CD4-positive, CD25-positive, alpha-beta regulatory T cell (primary cell): ENCODE data around the gene TMEM140. TPM values are rescaled to one million over a fixed set of nuclear protein-coding genes. Genes with fewer than 3 reads are reported as not detected.
A peak's percentile ranks its signal among the peaks of the same experiment; 100 is the strongest.
"Not testable (repeated sequence)": the region's sequence is repeated elsewhere in the genome, so short reads cannot be mapped to it uniquely, and the experiment has no call there.

Source experiments
- ATAC-seq, 2 donors: fragments of 150-1000 bp; cut with Tn5 transposase; one replicate each; pipeline ENCODE4 v1.10.0; 2021; ENCODE audit warnings: low read depth in 2 of 2, moderate number of reproducible peaks in 2 of 2, moderate library complexity in 1 of 2
- DNase-seq, 3 donors: peaks; one replicate each; pipeline versions ENCODE4 v3.0.0 to v3.0.0-alpha.2; 2012 to 2022; ENCODE audit warnings: mixed read lengths in 1 of 3
- H3K27ac ChIP-seq: one replicate; pipeline ENCODE4 v1.7.0; 2013; ENCODE audit warnings: mild to moderate bottlenecking, low read length; ENCODE audit not compliant: insufficient read depth, poor library complexity, severe bottlenecking
- H3K27me3 ChIP-seq: one replicate; pipeline ENCODE4 v1.7.0; 2013; ENCODE audit warnings: low read length; ENCODE audit not compliant: control insufficient read depth, insufficient read depth
- H3K36me3 ChIP-seq: one replicate; pipeline ENCODE4 v1.7.0; 2013; ENCODE audit warnings: mild to moderate bottlenecking, low read length, moderate library complexity; ENCODE audit not compliant: control insufficient read depth, insufficient read depth
- H3K4me1 ChIP-seq: 2 replicates; pipeline ENCODE4 v1.7.0; 2013; ENCODE audit warnings: mild to moderate bottlenecking, low read length; ENCODE audit not compliant: insufficient read depth, control insufficient read depth, poor library complexity, severe bottlenecking
- H3K4me3 ChIP-seq: one replicate; pipeline ENCODE4 v1.7.0; 2013; ENCODE audit warnings: low read depth, mild to moderate bottlenecking, low read length, moderate library complexity
- H3K9me3 ChIP-seq, 2 experiments: 1 replicate in 1 of 2; 2 replicates in 1 of 2; pipeline ENCODE4 v1.7.0; 2013; ENCODE audit warnings: low read length in 2 of 2, mild to moderate bottlenecking in 1 of 2, moderate library complexity in 1 of 2; ENCODE audit not compliant: control insufficient read depth in 2 of 2
- H3K27ac Mint-ChIP-seq, 3 donors: one replicate each; pipeline ENCODE4 v1.8.0; 2020 to 2022; ENCODE audit warnings: mild to moderate bottlenecking in 3 of 3, mixed read lengths in 3 of 3, moderate library complexity in 2 of 3
- H3K27me3 Mint-ChIP-seq: one replicate; pipeline ENCODE4 v1.8.0; 2022; ENCODE audit warnings: mild to moderate bottlenecking, mixed read lengths
- H3K36me3 Mint-ChIP-seq: one replicate; pipeline ENCODE4 v1.8.0; 2020; ENCODE audit warnings: mixed read lengths
- H3K4me1 Mint-ChIP-seq, 4 donors: one replicate each; pipeline ENCODE4 v1.8.0; 2020 to 2022; ENCODE audit warnings: mixed read lengths in 4 of 4, mild to moderate bottlenecking in 1 of 4
- H3K4me3 Mint-ChIP-seq, 4 donors: one replicate each; pipeline ENCODE4 v1.8.0; 2020 to 2022; ENCODE audit warnings: mild to moderate bottlenecking in 4 of 4, mixed read lengths in 4 of 4, moderate library complexity in 3 of 4
- H3K9me3 Mint-ChIP-seq, 7 donors: one replicate each; pipeline ENCODE4 v1.8.0; 2020 to 2022; ENCODE audit warnings: mixed read lengths in 7 of 7, mild to moderate bottlenecking in 3 of 7, moderate library complexity in 2 of 7
- polyA plus RNA-seq, 4 donors: library from polyadenylated mRNA; unstranded; fragments of 300-500 nt; fragmentation: Illumina TruSeq; gene quantifications; one replicate each; pipeline ENCODE4 v1.2.3, GENCODE V29; 2021
- total RNA-seq: library from RNA; stranded (reverse); gene quantifications from one replicate; pipeline ENCODE4 v1.2.3, GENCODE V29; 2022

The TMEM140 gene
- total and polyA plus RNA-seq, 5 donors from 2014 or later = 18.9 to 44.7 (median 36.6) TPM

GRCh38 chr7:135211946-135212685 lies 64.2 kb downstream of the TMEM140 start:
- not testable (repeated sequence) for H3K36me3 ChIP-seq, H3K36me3 Mint-ChIP-seq, H3K27me3 Mint-ChIP-seq, H3K9me3 Mint-ChIP-seq, H3K27me3 ChIP-seq, H3K9me3 ChIP-seq, DNase-seq
- peak in 1 of 2 donors; percentile 1 for ATAC-seq
- Mint-ChIP-seq H3K4me1 (peaks cover 18 to 42% (median 26%) of the 10 kb centered on the region in 4 donors), H3K27ac (peak overlapping the region in 2 of 3 donors; percentile 87 to 96), H3K4me3 (peak overlapping the region; percentile 94 to 98 (median 96))
- H3K4me1 ChIP-seq = peaks cover 14% of the 10 kb centered on the region
- peak overlapping the region; percentile 68 for H3K27ac ChIP-seq
- peak overlapping the region; percentile 94 for H3K4me3 ChIP-seq

GRCh38 chr7:135213831-135214230 lies 66.0 kb downstream of the TMEM140 start:
- H3K27ac Mint-ChIP-seq = no peak overlapping the region
- peaks cover 14% of the 10 kb centered on the region for H3K27me3 Mint-ChIP-seq
- Histone ChIP-seq H3K9me3 (no peaks in the 10 kb centered on the region), H3K4me3 (no peak overlapping the region), H3K27ac (no peak overlapping the region), H3K4me1 (peaks cover 14% of the 10 kb centered on the region), H3K36me3 (no peaks in the 10 kb centered on the region), H3K27me3 (peaks cover 7% of the 10 kb centered on the region)
- peaks cover under 1% of the 10 kb centered on the region for H3K36me3 Mint-ChIP-seq
- peaks cover 0 to 2% (median 0%) of the 10 kb centered on the region in 7 donors for H3K9me3 Mint-ChIP-seq
- H3K4me1 Mint-ChIP-seq = peaks cover 7 to 25% (median 14%) of the 10 kb centered on the region in 4 donors
- DNase-seq (no peak), ATAC-seq (no peak)
- H3K4me3 Mint-ChIP-seq = peak overlapping the region in 2 of 4 donors; percentile 72 to 84

GRCh38 chr7:135215180-135215579 lies 67.3 kb downstream of the TMEM140 start:
- Mint-ChIP-seq H3K27me3 (peaks cover 14% of the 10 kb centered on the region), H3K27ac (no peak overlapping the region), H3K9me3 (peaks cover 0 to 2% (median 0%) of the 10 kb centered on the region in 7 donors), H3K4me1 (peaks cover 7 to 14% (median 11%) of the 10 kb centered on the region in 4 donors), H3K4me3 (peak overlapping the region in 1 of 4 donors; percentile 52), H3K36me3 (no peaks in the 10 kb centered on the region)
- H3K4me3 ChIP-seq = no peak overlapping the region
- H3K9me3 ChIP-seq = no peaks in the 10 kb centered on the region
- no peak overlapping the region for H3K27ac ChIP-seq
- ATAC-seq (no peak), DNase-seq (no peak)
- H3K27me3 ChIP-seq = peaks cover 7% of the 10 kb centered on the region
- H3K4me1 ChIP-seq = peaks cover 14% of the 10 kb centered on the region
- H3K36me3 ChIP-seq = no peaks in the 10 kb centered on the region

GRCh38 chr7:135215698-135216097 lies 67.8 kb downstream of the TMEM140 start:
- Mint-ChIP-seq H3K9me3 (peaks cover 0 to 2% (median 0%) of the 10 kb centered on the region in 7 donors), H3K4me1 (peaks cover 5 to 9% (median 8%) of the 10 kb centered on the region in 4 donors), H3K27ac (no peak overlapping the region), H3K36me3 (no peaks in the 10 kb centered on the region), H3K4me3 (peak overlapping the region in 1 of 4 donors; percentile 52), H3K27me3 (peaks cover 14% of the 10 kb centered on the region)
- Histone ChIP-seq H3K4me1 (peaks cover 9% of the 10 kb centered on the region), H3K4me3 (no peak overlapping the region), H3K36me3 (no peaks in the 10 kb centered on the region), H3K27ac (no peak overlapping the region), H3K27me3 (peaks cover 7% of the 10 kb centered on the region), H3K9me3 (no peaks in the 10 kb centered on the region)
- ATAC-seq (no peak), DNase-seq (no peak)

Other genes with a start within 250 kb of the TMEM140 start
- 1.0 TPM for gene AGBL3, start 161.6 kb upstream of the TMEM140 start, total RNA-seq
- under 1 TPM in 3 of 4 donors, not detected in 1; 0.37 to 0.81 (median 0.79) TPM for gene AGBL3, start 161.6 kb upstream of the TMEM140 start, polyA plus RNA-seq
- 20.1 TPM for gene CYREN, start 22.6 kb downstream of the TMEM140 start, total RNA-seq
- gene CYREN, start 22.6 kb downstream of the TMEM140 start, polyA plus RNA-seq = 10 to 100 TPM; 25.3 to 39.8 (median 33.2) TPM
- gene WDR91, start 63.5 kb downstream of the TMEM140 start, total RNA-seq = 34.9 TPM
- 1 to 10 TPM; 3.4 to 4.7 (median 4.2) TPM for gene WDR91, start 63.5 kb downstream of the TMEM140 start, polyA plus RNA-seq
- gene STRA8, start 85.8 kb downstream of the TMEM140 start, total RNA-seq = not detected
- gene STRA8, start 85.8 kb downstream of the TMEM140 start, polyA plus RNA-seq = not detected